K562 (cell line): Measurements from ENCODE around the gene CHSY1. TPM values are rescaled to one million over a fixed set of nuclear protein-coding genes. Genes with fewer than 3 reads are reported as not detected.
"Not testable (repeated sequence)": the region's sequence is repeated elsewhere in the genome, so short reads cannot be mapped to it uniquely, and the experiment has no call there.

ENCODE experiments used
- ATAC-seq: fragments of 200-7000 bp; cut with Tn5 transposase; 3 replicates; pipeline ENCODE4 v1.9.1; 2020; ENCODE audit warnings: moderate library complexity
- BruUV-seq: library from RNA; stranded (reverse); fragments of 400-500 nt; replicated peaks from 2 replicates; lab custom pipeline; 2021; lab: Mats Ljungman, UMichigan
- CTCF ChIA-PET: fragments of 300-600 bp; formaldehyde crosslinking; extraction: SDS; loops from one replicate; lab custom pipeline; 2021; ENCODE audit warnings: low intra/inter-chr PET ratio; lab: Yijun Ruan, JAX
- POLR2A ChIA-PET: fragments of 300-600, 350-650 bp; sonication (Branson Sonifier 250); formaldehyde crosslinking; extraction: SDS; loops from one replicate; lab custom pipeline; 2021; ENCODE audit warnings: antibody characterized with exemption, inconsistent platforms; lab: Yijun Ruan, JAX
- DNase-seq, 4 experiments: peaks; one replicate each; pipeline versions ENCODE4 v3.0.0 to v3.0.0-alpha.2; 2011 to 2018; ENCODE audit warnings: low spot score in 3 of 4, mixed read lengths in 3 of 4; ENCODE audit errors: extremely low read depth in 1 of 4
- FAIRE-seq: peaks from 2 replicates; lab custom pipeline; 2011; peaks lifted over from hg19 to GRCh38; lab: Jason Lieb, UNC
- H2AFZ ChIP-seq: 2 replicates; pipeline ENCODE4 v1.6.0; 2011; ENCODE audit warnings: low read depth, low read length, control low read depth, inconsistent platforms
- H3K27ac ChIP-seq: fragments of 200-600 bp; 3 replicates; pipeline ENCODE4 v1.8.0; 2011; ENCODE audit warnings: low read depth, mild to moderate bottlenecking, control low read depth, inconsistent platforms, low read length, moderate library complexity, mixed read lengths; ENCODE audit errors: extremely low read depth
- H3K27me3 ChIP-seq, 2 experiments: fragments of 300-600 bp in 1 of 2; 2 replicates in 1 of 2; 3 replicates in 1 of 2; pipeline versions ENCODE4 v1.6.0 to v1.8.0; 2011; ENCODE audit warnings: inconsistent platforms in 2 of 2, low read length in 2 of 2, mild to moderate bottlenecking in 1 of 2, mixed read lengths in 1 of 2, moderate library complexity in 1 of 2; ENCODE audit not compliant: control insufficient read depth in 2 of 2, insufficient read depth in 2 of 2
- H3K36me3 ChIP-seq: fragments of 300-600 bp; 3 replicates; pipeline ENCODE4 v1.8.0; 2011; ENCODE audit warnings: mild to moderate bottlenecking, low read length, inconsistent platforms; ENCODE audit not compliant: control insufficient read depth, insufficient read depth
- H3K4me1 ChIP-seq, 2 experiments: fragments of 200-600 bp in 1 of 2; replicated peaks in 1 of 2; 2 replicates in 1 of 2; 3 replicates in 1 of 2; pipeline versions ENCODE4 v1.5.1 to v1.8.0; 2011; ENCODE audit warnings: inconsistent platforms in 2 of 2, low read length in 2 of 2, mild to moderate bottlenecking in 1 of 2, mixed read lengths in 1 of 2, moderate library complexity in 1 of 2; ENCODE audit not compliant: control insufficient read depth in 2 of 2, insufficient read depth in 2 of 2
- H3K4me2 ChIP-seq: 2 replicates; pipeline ENCODE4 v1.6.1; 2011; ENCODE audit warnings: low read length, control low read depth, inconsistent platforms, mixed read lengths; ENCODE audit not compliant: insufficient read depth
- H3K4me3 ChIP-seq: fragments of 200-600 bp; sonication (generic), shearing (Covaris generic); 2 replicates; pipeline ENCODE4 v1.5.1; 2016; ENCODE audit warnings: control low read depth, inconsistent platforms
- H3K79me2 ChIP-seq: fragments of 200-600 bp; 3 replicates; pipeline ENCODE4 v1.8.0; 2011; ENCODE audit warnings: low read length, inconsistent platforms; ENCODE audit not compliant: control insufficient read depth, insufficient read depth
- H3K9ac ChIP-seq, 2 experiments: 2 replicates each; pipeline versions ENCODE4 v1.6.0 to v1.6.1; 2011; ENCODE audit warnings: low read depth in 2 of 2, low read length in 2 of 2, control low read depth in 1 of 2, inconsistent platforms in 1 of 2, mild to moderate bottlenecking in 1 of 2, mixed read lengths in 1 of 2; ENCODE audit not compliant: insufficient read depth in 1 of 2
- H3K9me1 ChIP-seq: one replicate; pipeline ENCODE4 v1.6.0; 2011; ENCODE audit warnings: inconsistent platforms, mild to moderate bottlenecking, low read length, moderate library complexity; ENCODE audit not compliant: control insufficient read depth, insufficient read depth
- H3K9me3 ChIP-seq: replicated peaks from 2 replicates; pipeline ENCODE4 v1.5.1; 2011; ENCODE audit warnings: low read depth, low read length, inconsistent platforms; ENCODE audit not compliant: control insufficient read depth, insufficient read depth
- H4K20me1 ChIP-seq: replicated peaks from 2 replicates; pipeline ENCODE4 v1.6.1; 2011; ENCODE audit warnings: low read length, inconsistent platforms, mixed read lengths; ENCODE audit not compliant: control insufficient read depth, insufficient read depth
- ATF7 ChIP-seq: fragments of 450-650 bp; IDR thresholded peaks from 2 replicates; pipeline ENCODE4 v1.7.1; 2014; ENCODE audit warnings: mild to moderate bottlenecking, moderate library complexity
- CCAR2 ChIP-seq: fragments of 200-400 bp; formaldehyde crosslinking; IDR thresholded peaks from 2 replicates; pipeline ENCODE4 v1.6.1; 2017; ENCODE audit warnings: mild to moderate bottlenecking, low read depth, low read length
- CTBP1 ChIP-seq: fragments of 450-650 bp; IDR thresholded peaks from 2 replicates; pipeline ENCODE4 v1.6.1; 2016; ENCODE audit warnings: borderline replicate concordance
- DDX20 ChIP-seq: fragments of 450-650 bp; IDR thresholded peaks from 2 replicates; pipeline ENCODE4 v1.6.1; 2016; ENCODE audit warnings: missing genetic modification characterization, low read depth, mild to moderate bottlenecking, missing compliant biosample characterization, moderate library complexity
- FOXA3 ChIP-seq, 2 experiments: fragments of 450-650 bp in 1 of 2; sonication (generic) in 1 of 2; formaldehyde crosslinking; IDR thresholded peaks in 1 of 2; conservative IDR thresholded peaks in 1 of 2; 2 replicates each; pipeline versions ENCODE4 v1.4.0 to v1.8.0; 2020 to 2022; ENCODE audit warnings: mild to moderate bottlenecking in 2 of 2, missing genetic modification reagents in 1 of 2
- IFI16 ChIP-seq: fragments of 250-450 bp; sonication (Bioruptor Pico); IDR thresholded peaks from 2 replicates; pipeline ENCODE4 v2.1.2; 2022; ENCODE audit warnings: mild to moderate bottlenecking, inconsistent platforms
- LEF1 ChIP-seq: fragments of 450-650 bp; IDR thresholded peaks from 2 replicates; pipeline ENCODE4 v1.6.1; 2016; ENCODE audit warnings: mild to moderate bottlenecking
- MEF2D ChIP-seq: conservative IDR thresholded peaks from 2 replicates; pipeline ENCODE4 v1.6.1; 2016; ENCODE audit warnings: low read depth, missing genetic modification characterization, missing compliant biosample characterization
- NCOA1 ChIP-seq: fragments of 450-650 bp; IDR thresholded peaks from 2 replicates; pipeline ENCODE4 v1.6.1; 2016; ENCODE audit warnings: low read depth
- RBM25 ChIP-seq: fragments of 200-400 bp; formaldehyde crosslinking; IDR thresholded peaks from 2 replicates; pipeline ENCODE4 v1.6.1; 2018; ENCODE audit warnings: low read length, low read depth, moderate library complexity; ENCODE audit not compliant: severe bottlenecking
- RBM34 ChIP-seq: fragments of 200-400 bp; formaldehyde crosslinking; IDR thresholded peaks from 2 replicates; pipeline ENCODE4 v1.6.1; 2018; ENCODE audit warnings: low read length, borderline replicate concordance; ENCODE audit not compliant: insufficient read depth
- SMARCA4 ChIP-seq: fragments of 450-650 bp; IDR thresholded peaks from 2 replicates; pipeline ENCODE4 v1.6.1; 2016
- TOE1 ChIP-seq, 2 experiments: fragments of 450-650 bp in 1 of 2; sonication (generic) in 1 of 2; formaldehyde crosslinking in 1 of 2; IDR thresholded peaks; 2 replicates each; pipeline versions ENCODE4 v1.7.1 to v1.8.0; 2016 to 2022; ENCODE audit warnings: borderline replicate concordance in 2 of 2, mild to moderate bottlenecking in 2 of 2, antibody characterized with exemption in 1 of 2, inconsistent platforms in 1 of 2, low read depth in 1 of 2, missing genetic modification reagents in 1 of 2, moderate library complexity in 1 of 2
- ZBTB17 ChIP-seq: fragments of 450-650 bp; formaldehyde crosslinking; IDR thresholded peaks from 2 replicates; pipeline ENCODE4 v1.4.0; 2020; ENCODE audit warnings: mild to moderate bottlenecking
- ZFPM2 ChIP-seq: fragments of 250-450 bp; sonication (Bioruptor Pico); IDR thresholded peaks from 2 replicates; pipeline ENCODE4 v1.5.1; 2022; ENCODE audit warnings: mild to moderate bottlenecking
- ZNF140 ChIP-seq: fragments of 250-450 bp; sonication (Bioruptor Pico); IDR thresholded peaks from 2 replicates; pipeline ENCODE4 v1.8.0; 2021; ENCODE audit warnings: moderate library complexity, mild to moderate bottlenecking, inconsistent platforms
- ZNF146 ChIP-seq: IDR thresholded peaks from one replicate; pipeline ENCODE4 v1.6.1; 2018; ENCODE audit warnings: missing compliant biosample characterization; ENCODE audit not compliant: unreplicated experiment
- ZNF507 ChIP-seq: conservative IDR thresholded peaks from 2 replicates; pipeline ENCODE4 v1.6.1; 2017; ENCODE audit warnings: missing genetic modification characterization, missing compliant biosample characterization
- WGBS: fragments of 100-300 bp; shearing (Covaris generic); methylation state at CpG from one replicate; pipeline ENCODE4 v1.1.6; 2016; ENCODE audit warnings: low coverage, mixed read lengths; ENCODE audit not compliant: insufficient coverage; ENCODE audit errors: missing lambda C conversion rate; 5-methylcytosine and 5-hydroxymethylcytosine counted together
- in situ Hi-C: fragments of 300-500 bp; cut with MboI; formaldehyde crosslinking; loops from 4 replicates; pipeline ENCODE4 v1.15.0; 2018; ENCODE audit warnings: inconsistent platforms, mixed read lengths
- intact Hi-C: fragments of 100-400 bp; cut with micrococcal nuclease; formaldehyde crosslinking; loops from 2 replicates; pipeline ENCODE4 v1.14.2; 2022
- polyA plus RNA-seq, 8 experiments: library from polyadenylated mRNA; depleted of rRNA in 4 of 8; stranded (reverse) in 5 of 8; unstranded in 3 of 8; fragments of >200 nt; fragmentation: Nextera tagmentation in 2 of 8; fragmentation: Illumina TruSeq in 1 of 8; extraction: Ambion mirVana in 2 of 8; extraction: Trizol in 1 of 8; gene quantifications; 2 replicates each; pipeline versions ENCODE4 v1.2.1 to v1.2.3, GENCODE V29; 2011 to 2014; ENCODE audit warnings: inconsistent platforms in 1 of 8, missing spikeins in 1 of 8
- total RNA-seq, 7 experiments: library from RNA; depleted of rRNA in 6 of 7; stranded (reverse); fragments of >200 nt in 6 of 7; fragmentation: Illumina TruSeq in 2 of 7; extraction: Trizol in 2 of 7; gene quantifications; 2 replicates each; pipeline versions ENCODE4 v1.2.1 to v1.2.3, GENCODE V29; 2011 to 2021; ENCODE audit warnings: low replicate concordance in 1 of 7

Gene CHSY1
- total and polyA plus RNA-seq, 9 of the 15 experiments (the other 6 are each of a cell fraction or from before 2014, with no cell fraction given) = 7.0 to 16.4 (median 13.4) TPM

DNA sequence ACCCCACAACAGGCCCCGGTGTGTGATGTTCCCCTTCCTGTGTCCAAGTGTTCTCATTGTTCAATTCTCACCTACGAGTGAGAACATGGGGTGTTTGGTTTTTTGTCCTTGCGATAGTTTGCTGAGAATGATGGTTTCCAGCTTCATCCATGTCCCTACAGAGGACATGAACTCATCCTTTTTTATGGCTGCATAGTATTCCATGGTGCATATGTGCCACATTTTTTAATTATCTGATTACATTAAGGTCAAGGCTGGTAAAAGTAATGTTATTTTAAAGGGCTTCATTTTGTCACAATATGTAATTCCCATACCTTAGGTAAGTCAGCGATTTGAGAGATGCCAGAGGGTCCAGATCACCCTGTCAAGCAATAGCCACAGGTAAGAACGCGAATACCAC, 35.5 kb upstream of the CHSY1 start:
- in situ Hi-C loops, H4K20me1 ChIP-seq, DNase-seq, H3K4me3 ChIP-seq, intact Hi-C loops, ATAC-seq, H3K9me1 ChIP-seq, CTCF ChIA-PET, H3K9ac ChIP-seq, H3K4me1 ChIP-seq, H2AFZ ChIP-seq, BruUV-seq, H3K27me3 ChIP-seq, H3K9me3 ChIP-seq, H3K4me2 ChIP-seq, H3K27ac ChIP-seq: not testable (repeated sequence)
- peaks cover 57% of the 10 kb centered on the region for H3K79me2 ChIP-seq
- 100% methylated on average over 3 of the region's 6 CpGs for WGBS
- POLR2A ChIA-PET = interaction anchor here (0.8 kb wide), 1 partner anchor 389 kb away, joined by 4 read pairs; no protein-coding TSS in a partner anchor
- peaks cover 96% of the 10 kb centered on the region for H3K36me3 ChIP-seq
- TF ChIP-seq RBM25 = peak; percentile 22
- peak; percentile 79 for TF ChIP-seq ZNF146 (CRISPR knock-in tag)
- TF ChIP-seq, all 486 proteins: peak for 2; not testable (repeated sequence) for 484
- FAIRE-seq = not testable (repeated sequence)

DNA sequence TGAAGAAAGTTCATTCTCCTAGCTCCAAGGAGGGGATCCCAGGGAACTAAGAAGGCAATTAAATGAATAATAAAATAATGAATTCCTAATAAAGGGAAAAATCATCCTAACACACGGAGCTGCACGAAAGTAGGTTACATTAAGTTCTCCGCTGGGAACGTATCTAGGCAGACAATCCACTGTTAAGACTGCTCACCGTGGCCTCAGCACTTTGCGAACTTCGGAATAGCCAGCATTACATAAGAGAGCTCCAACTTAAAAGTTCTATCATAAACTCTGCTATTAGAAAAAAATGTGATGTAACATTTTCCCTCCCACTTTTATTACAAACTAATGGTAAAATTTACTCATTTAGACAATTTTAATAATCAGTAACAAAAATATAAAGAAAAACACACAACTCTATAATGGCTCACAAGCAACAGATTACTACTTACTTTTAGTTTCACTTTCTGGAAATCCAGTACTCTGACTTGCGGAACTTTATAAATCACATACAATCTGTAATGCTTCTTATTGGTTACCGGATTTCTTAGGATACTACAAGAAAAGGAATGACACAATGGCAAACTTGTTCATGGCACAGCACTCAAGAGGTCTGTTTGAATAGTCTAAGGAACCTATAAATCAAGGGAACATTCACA, 34.7 kb upstream of the CHSY1 start:
- no peak for FAIRE-seq
- no peak for TF ChIP-seq CTBP1
- no peak for TF ChIP-seq ATF7
- TF ChIP-seq MEF2D = no peak
- TF ChIP-seq CCAR2 = no peak
- no peak for TF ChIP-seq ZBTB17 (CRISPR knock-in tag)
- TF ChIP-seq ZNF507 = no peak
- no peak for TF ChIP-seq ZFPM2 (CRISPR knock-in tag)
- no peak for TF ChIP-seq IFI16
- no peak for TF ChIP-seq DDX20 (tag)
- TF ChIP-seq SMARCA4 = no peak
- TF ChIP-seq LEF1 = no peak
- no peak for TF ChIP-seq NCOA1
- no peak for TF ChIP-seq TOE1 (IDR thresholded peaks at IDR 0.05; ENCODE audit: borderline replicate concordance)
- no peak for TF ChIP-seq TOE1 (CRISPR knock-in tag; IDR thresholded peaks at IDR 0.05; ENCODE audit: borderline replicate concordance, low read depth)
- TF ChIP-seq ZNF140 (CRISPR knock-in tag) = no peak
- TF ChIP-seq FOXA3 (CRISPR knock-in tag; conservative IDR thresholded peaks at IDR 0.05 in 1 of 2, IDR thresholded peaks at IDR 0.05 in 1 of 2) = no peak
- TF ChIP-seq RBM34 = no peak
- TF ChIP-seq, all 486 proteins: peak for 0
- Histone ChIP-seq H3K9ac (no peak overlapping the region), H3K9me1 (no peaks in the 10 kb centered on the region), H3K4me3 (no peak overlapping the region), H3K79me2 (peaks cover 50% of the 10 kb centered on the region), H3K9me3 (no peaks in the 10 kb centered on the region), H3K4me2 (no peak overlapping the region), H3K4me1 (no peaks in the 10 kb centered on the region), H2AFZ (no peak overlapping the region), H4K20me1 (peaks cover 3% of the 10 kb centered on the region), H3K27me3 (no peaks in the 10 kb centered on the region), H3K36me3 (peaks cover 96% of the 10 kb centered on the region), H3K27ac (no peak overlapping the region)
- in situ Hi-C loops (no loop called here), intact Hi-C loops (no loop called here)
- ATAC-seq = no peak
- POLR2A ChIA-PET = interaction anchor here (0.6 to 0.7 kb wide), 2 partner anchors 369 to 435 kb away, joined by 3 read pairs; no protein-coding TSS in a partner anchor
- CTCF ChIA-PET = interaction anchor here (0.6 kb wide), 1 partner anchor 215 kb away, joined by 3 read pairs; no protein-coding TSS in a partner anchor
- no peak for DNase-seq
- 98% methylated on average over 9 of the region's 9 CpGs for WGBS
- no TSS peak for BruUV-seq
